ENCODE results near the gene TMEM147.

Gene TMEM147

GRCh38 chr19:35543280-35544109 lies 1.9 kb upstream of the TMEM147 start:
- DNase-seq = no peak
- in situ Hi-C loops (cut with MboI; ENCODE audit: low pct_unique_long_range_greater_than_20kb, low sequenced_read_pairs) = no loop called here

- in situ Hi-C loops (cut with MboI; ENCODE audit: low pct_unique_long_range_greater_than_20kb, low sequenced_read_pairs) = no loop called here
- DNase-seq = no peak
Measured at GRCh38 chr19:35544110-35544802, 1.2 kb upstream of the TMEM147 start.

DNA sequence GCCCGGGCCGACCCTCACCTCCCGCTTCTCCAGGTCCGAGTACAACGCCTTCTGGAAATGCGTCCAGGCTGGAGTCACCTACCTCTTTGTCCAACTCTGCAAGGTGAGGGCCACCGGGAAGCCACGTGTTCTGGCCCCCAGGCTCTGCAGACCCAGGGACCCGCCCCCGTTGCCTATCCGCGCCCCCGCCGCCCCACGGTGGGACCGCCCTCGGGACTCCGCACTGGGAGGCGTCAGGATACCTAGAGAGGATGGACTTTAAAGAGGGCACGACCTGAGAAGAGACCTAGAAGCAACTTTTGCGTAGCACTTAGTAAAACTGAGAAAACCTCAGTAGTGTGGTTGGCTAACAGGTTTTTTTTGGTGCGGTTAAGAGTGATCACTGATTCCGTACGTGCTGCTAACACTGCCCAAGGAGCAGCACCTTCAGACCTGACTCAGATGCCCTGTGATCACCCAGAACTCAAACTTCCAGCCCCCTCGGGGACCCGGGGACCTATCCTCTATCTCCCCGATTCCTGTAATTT lies 492 bp downstream of the TMEM147 start:
- in situ Hi-C loops (cut with MboI; ENCODE audit: low pct_unique_long_range_greater_than_20kb, low sequenced_read_pairs) = no loop called here
- DNase-seq = no peak

GRCh38 chr19:35546532-35546931 lies 1.1 kb downstream of the TMEM147 start:
- in situ Hi-C loops (cut with MboI; ENCODE audit: low pct_unique_long_range_greater_than_20kb, low sequenced_read_pairs) = no loop called here
- DNase-seq = no peak

GRCh38 chr19:35549174-35549788 lies 3.9 kb downstream of the TMEM147 start:
- in situ Hi-C loops (cut with MboI; ENCODE audit: low pct_unique_long_range_greater_than_20kb, low sequenced_read_pairs) = no loop called here

GRCh38 chr19:35549879-35550523 lies 4.6 kb downstream of the TMEM147 start:
- no peak for DNase-seq
- in situ Hi-C loops (cut with MboI; ENCODE audit: low pct_unique_long_range_greater_than_20kb, low sequenced_read_pairs) = no loop called here

More at GRCh38 chr19:35549174-35549788, 3.9 kb downstream of the TMEM147 start:
- peak; percentile 67 for DNase-seq

- DNase-seq = no peak
- in situ Hi-C loops (cut with MboI; ENCODE audit: low pct_unique_long_range_greater_than_20kb, low sequenced_read_pairs) = no loop called here
Measured at GRCh38 chr19:35551091-35551810, 5.8 kb downstream of the TMEM147 start.

DNA sequence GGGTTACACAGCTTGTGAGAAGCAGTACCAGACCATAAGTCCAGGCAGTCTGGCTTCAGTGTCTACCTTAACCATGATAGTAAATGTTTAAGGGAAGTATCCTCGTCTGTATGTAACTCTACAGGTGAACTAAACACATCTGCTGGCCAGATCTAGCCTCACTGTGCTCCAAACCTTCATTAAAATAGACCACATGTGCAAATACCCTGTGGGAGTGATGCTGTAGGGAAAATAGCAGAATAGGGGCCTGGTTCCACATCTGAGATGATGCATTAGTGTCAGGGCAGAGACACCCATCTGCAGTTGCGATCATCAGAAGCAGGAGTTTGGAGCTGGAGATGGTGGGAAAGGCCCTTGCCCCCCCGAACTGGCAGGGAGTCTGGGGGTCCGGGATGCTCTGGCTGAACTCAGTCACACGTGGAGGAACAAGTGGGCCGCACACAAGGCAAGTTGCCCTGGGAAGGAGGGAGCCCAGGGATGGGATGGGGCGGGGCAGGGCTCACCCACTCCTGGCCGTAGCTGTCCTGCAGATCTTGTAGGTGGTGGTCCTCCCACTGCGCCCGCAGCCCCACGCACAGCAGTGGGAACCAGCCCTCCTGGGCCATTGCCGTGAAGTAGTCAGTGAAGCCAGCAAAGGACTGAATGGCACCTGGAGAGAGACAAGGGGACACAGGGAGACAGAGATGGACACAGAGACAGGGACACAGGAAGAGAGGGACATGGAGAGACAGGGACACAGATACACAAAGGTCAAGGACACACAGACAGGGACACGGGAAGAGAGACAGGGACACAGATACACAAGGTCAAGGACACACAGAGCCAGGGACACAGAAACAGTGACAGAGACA lies 7.3 kb downstream of the TMEM147 start:
- no peak for DNase-seq
- in situ Hi-C loops (cut with MboI; ENCODE audit: low pct_unique_long_range_greater_than_20kb, low sequenced_read_pairs) = no loop called here

DNA sequence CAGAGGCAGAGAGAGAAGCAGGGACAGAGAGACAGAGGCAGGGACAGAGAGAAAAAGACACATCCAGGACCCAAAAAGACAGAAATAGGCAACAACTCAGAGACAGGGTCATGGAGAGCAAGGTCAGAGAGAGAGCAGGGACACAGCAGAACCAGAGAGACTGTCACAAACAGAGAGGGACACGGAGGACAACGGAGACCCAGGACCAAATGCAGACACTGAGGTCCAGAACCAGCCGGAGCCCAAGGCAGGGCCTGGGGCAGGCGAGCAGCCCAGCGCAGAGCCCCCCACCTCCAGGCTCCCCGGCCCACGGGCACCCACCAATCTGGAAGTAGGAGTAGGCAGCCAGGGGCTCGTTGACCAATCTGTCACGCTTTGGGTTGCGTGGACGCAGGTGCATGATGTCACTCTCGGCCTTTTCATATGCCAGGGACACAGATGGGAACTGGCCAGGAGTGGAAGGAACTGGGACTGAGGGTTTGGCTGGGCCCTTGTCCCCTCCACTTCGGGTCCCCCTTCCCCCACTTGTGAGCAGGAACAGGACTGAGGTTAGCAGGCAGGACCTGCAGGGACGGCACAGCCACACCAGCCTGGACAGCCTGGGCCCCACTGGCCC lies 8.1 kb downstream of the TMEM147 start:
- in situ Hi-C loops (cut with MboI; ENCODE audit: low pct_unique_long_range_greater_than_20kb, low sequenced_read_pairs) = no loop called here
- no peak for DNase-seq

DNA sequence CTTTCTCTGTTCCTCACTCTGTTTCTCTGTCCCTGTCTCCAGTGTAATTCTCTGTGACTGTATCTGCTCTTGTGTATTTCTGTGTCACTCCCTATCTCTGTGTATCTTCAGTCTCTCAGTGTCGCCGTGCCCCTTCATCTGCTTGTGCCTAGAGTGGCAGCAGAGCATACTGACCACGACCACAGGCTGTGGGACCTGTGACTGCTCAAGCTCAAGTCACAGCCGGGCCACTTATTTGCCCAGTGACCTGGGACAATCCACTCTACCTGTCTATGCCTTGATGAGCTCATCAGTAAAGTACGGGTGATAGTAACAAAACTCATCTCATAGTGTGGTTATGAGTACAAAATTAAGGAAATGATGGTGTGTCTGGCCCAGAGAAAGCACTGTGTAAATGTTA lies 8.7 kb downstream of the TMEM147 start:
- DNase-seq = no peak
- in situ Hi-C loops (cut with MboI; ENCODE audit: low pct_unique_long_range_greater_than_20kb, low sequenced_read_pairs) = no loop called here

DNA sequence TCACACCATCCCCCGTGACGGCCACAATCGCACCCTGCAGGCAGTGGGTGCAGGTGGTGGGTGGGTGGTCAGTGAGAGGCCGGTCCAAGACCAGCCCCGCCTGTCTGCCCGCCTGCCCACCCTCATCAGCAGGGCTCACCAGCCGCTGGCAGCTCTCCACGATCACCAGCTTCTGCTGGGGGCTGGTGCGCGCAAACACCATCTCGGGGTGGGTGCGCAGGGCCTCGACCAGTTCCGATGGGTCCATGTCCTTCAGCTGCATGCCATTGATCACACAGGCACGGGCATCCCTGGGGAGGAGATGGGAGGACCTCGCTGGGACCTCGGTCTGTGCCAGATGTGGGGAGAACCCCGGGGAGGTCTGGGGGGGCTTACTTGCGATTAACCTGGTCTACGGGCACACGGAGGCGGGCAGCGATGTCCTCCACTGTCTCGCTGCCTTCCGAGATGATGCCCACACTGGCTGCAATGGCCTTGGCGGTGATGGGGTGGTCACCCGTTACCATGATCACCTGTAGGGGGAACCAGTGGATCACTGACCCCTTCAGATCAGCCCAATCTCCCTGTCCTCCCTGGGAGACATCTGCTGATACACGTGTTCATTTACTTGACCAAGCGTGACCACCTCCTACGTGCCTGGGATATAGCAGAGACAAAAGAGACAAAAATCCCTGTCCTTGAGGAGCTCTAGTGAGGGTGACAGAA lies 10.0 kb downstream of the TMEM147 start:
- DNase-seq = peak; percentile 22
- in situ Hi-C loops (cut with MboI; ENCODE audit: low pct_unique_long_range_greater_than_20kb, low sequenced_read_pairs) = no loop called here

- in situ Hi-C loops (cut with MboI; ENCODE audit: low pct_unique_long_range_greater_than_20kb, low sequenced_read_pairs) = no loop called here
- DNase-seq = no peak
Measured at GRCh38 chr19:35556025-35556590, 10.7 kb downstream of the TMEM147 start.

- in situ Hi-C loops (cut with MboI; ENCODE audit: low pct_unique_long_range_greater_than_20kb, low sequenced_read_pairs) = no loop called here
- DNase-seq = no peak
Measured at GRCh38 chr19:35556846-35557538, 11.6 kb downstream of the TMEM147 start.

GRCh38 chr19:35557539-35558399 lies 12.3 kb downstream of the TMEM147 start:
- in situ Hi-C loops (cut with MboI; ENCODE audit: low pct_unique_long_range_greater_than_20kb, low sequenced_read_pairs) = no loop called here
- peak; percentile 81 for DNase-seq

Measured in KBM-7 (cell line).